ENCODE measurements around the gene CACNA1D. TPM values are rescaled to one million over a fixed set of nuclear protein-coding genes. Genes with fewer than 3 reads are reported as not detected.

CACNA1D gene
- total and polyA plus RNA-seq, 9 of the 15 experiments (the other 6 are each of a cell fraction or from before 2014, with no cell fraction given) = 0.29 TPM; not detected in 8

- TF ChIP-seq GABPA (tag; conservative IDR thresholded peaks at IDR 0.05; ENCODE audit: low read depth) (no peak), RBM14 (IDR thresholded peaks at IDR 0.05; ENCODE audit: borderline replicate concordance, insufficient read depth, low read depth, low read length) (no peak), ZNF644 (tag; IDR thresholded peaks at IDR 0.05; ENCODE audit: low read depth) (no peak), ZNF507 (tag; conservative IDR thresholded peaks at IDR 0.05) (no peak), BMI1 (IDR thresholded peaks at IDR 0.05; ENCODE audit: low read length) (no peak), SAP30 (IDR thresholded peaks at IDR 0.05; ENCODE audit: borderline replicate concordance, insufficient read depth, low read depth, low read length, poor library complexity, severe bottlenecking) (no peak), SAFB (IDR thresholded peaks at IDR 0.05; ENCODE audit: borderline replicate concordance, low read depth, low read length) (no peak)
Observed at GRCh38 chr3:53794597-53794996, 300.2 kb downstream of the CACNA1D start (continued).

- POLR2A ChIA-PET = no interaction called here
- ATAC-seq = no peak
- in situ Hi-C loops (cut with MboI) = no loop called here
- intact Hi-C loops (cut with micrococcal nuclease) = no loop called here
- FAIRE-seq = no peak
- WGBS (ENCODE audit: insufficient coverage, low coverage, missing lambda C conversion rate) = 3% methylated on average over 3 of the region's 3 CpGs
- no peaks in the 10 kb centered on the region for H3K4me1 ChIP-seq (replicated peaks in 1 of 2; ENCODE audit: control insufficient read depth in 2 of 2, insufficient read depth in 2 of 2, low read length in 2 of 2)
- DNase-seq (ENCODE audit: extremely low read depth in 1 of 4, low spot score in 3 of 4) = no peak
- H3K9me1 ChIP-seq (ENCODE audit: control insufficient read depth, insufficient read depth, low read length) = no peaks in the 10 kb centered on the region
- no peak overlapping the region for H2AFZ ChIP-seq (ENCODE audit: low read depth, low read length)
- H4K20me1 ChIP-seq (replicated peaks; ENCODE audit: control insufficient read depth, insufficient read depth, low read length) = no peaks in the 10 kb centered on the region; the same call in 1 of the 2 replicates
- CTCF ChIA-PET (ENCODE audit: low intra/inter-chr PET ratio) = no interaction called here
- H3K4me2 ChIP-seq (ENCODE audit: insufficient read depth, low read length) = no peak overlapping the region
- H3K79me2 ChIP-seq (ENCODE audit: control insufficient read depth, insufficient read depth, low read length) = no peaks in the 10 kb centered on the region
- H3K27ac ChIP-seq (ENCODE audit: extremely low read depth, low read depth, low read length) = no peak overlapping the region
- H3K9ac ChIP-seq (ENCODE audit: insufficient read depth in 1 of 2, low read depth in 2 of 2, low read length in 2 of 2) = no peak overlapping the region
- no TSS peak for BruUV-seq (replicated peaks)
- no peak overlapping the region for H3K4me3 ChIP-seq
- no peaks in the 10 kb centered on the region for H3K9me3 ChIP-seq (replicated peaks; ENCODE audit: control insufficient read depth, insufficient read depth, low read depth, low read length)
- H3K27me3 ChIP-seq (ENCODE audit: control insufficient read depth in 2 of 2, insufficient read depth in 2 of 2, low read length in 2 of 2) = peaks cover 0 to 51% of the 10 kb centered on the region in 2 experiments; a peak in 3 of 5 replicates
- H3K36me3 ChIP-seq (ENCODE audit: control insufficient read depth, insufficient read depth, low read length) = no peaks in the 10 kb centered on the region
- no peak for TF ChIP-seq PRDM10 (IDR thresholded peaks at IDR 0.05; ENCODE audit: partially characterized antibody)
- no peak for TF ChIP-seq LCOR (CRISPR knock-in tag; IDR thresholded peaks at IDR 0.05)
- TF ChIP-seq ZNF140 (CRISPR knock-in tag; IDR thresholded peaks at IDR 0.05) = no peak
- no peak for TF ChIP-seq HSF4 (CRISPR knock-in tag; IDR thresholded peaks at IDR 0.05; ENCODE audit: borderline replicate concordance)
- TF ChIP-seq SMAD3 (CRISPR knock-in tag; conservative IDR thresholded peaks at IDR 0.05) = no peak
- no peak for TF ChIP-seq POLR2AphosphoS2 (IDR thresholded peaks at IDR 0.05; ENCODE audit: low read length)
- no peak for TF ChIP-seq HOMEZ (CRISPR knock-in tag; IDR thresholded peaks at IDR 0.05)
- TF ChIP-seq KAT7 (CRISPR knock-in tag; IDR thresholded peaks at IDR 0.05; ENCODE audit: borderline replicate concordance) = no peak
Observed at GRCh38 chr3:53795176-53795575, 300.8 kb downstream of the CACNA1D start.

Measured in K562 (cell line).